GM18499 (cell line): Measurements from ENCODE around the gene SHROOM2.

Source experiments
- ATAC-seq: cut with Tn5 transposase; IDR thresholded peaks from one replicate; pipeline ENCODE4 v1.9.1; 2021; ENCODE audit warnings: moderate number of reproducible peaks; ENCODE audit not compliant: insufficient read depth, unreplicated experiment

Gene SHROOM2

DNA sequence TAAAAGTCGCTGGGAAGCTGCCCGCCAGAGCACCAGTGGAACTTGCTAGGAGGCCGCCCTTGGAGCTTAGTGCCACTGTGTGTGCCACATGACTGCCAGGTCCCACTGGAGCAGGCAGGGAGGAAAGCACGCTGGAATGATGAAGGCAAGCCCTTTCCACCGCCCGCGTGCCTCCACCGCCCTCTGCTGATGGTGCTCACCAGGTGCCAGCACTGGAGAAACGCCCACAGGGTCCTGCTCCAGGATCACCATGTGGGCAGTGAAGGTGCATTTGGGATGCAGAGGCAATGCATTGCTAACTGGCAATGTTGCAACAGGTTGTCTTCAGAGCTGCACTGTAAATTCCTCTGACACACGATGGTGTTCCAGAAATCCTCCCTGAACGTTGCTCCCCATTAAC is 76.3 kb downstream of the SHROOM2 start:
- no peak for ATAC-seq

DNA sequence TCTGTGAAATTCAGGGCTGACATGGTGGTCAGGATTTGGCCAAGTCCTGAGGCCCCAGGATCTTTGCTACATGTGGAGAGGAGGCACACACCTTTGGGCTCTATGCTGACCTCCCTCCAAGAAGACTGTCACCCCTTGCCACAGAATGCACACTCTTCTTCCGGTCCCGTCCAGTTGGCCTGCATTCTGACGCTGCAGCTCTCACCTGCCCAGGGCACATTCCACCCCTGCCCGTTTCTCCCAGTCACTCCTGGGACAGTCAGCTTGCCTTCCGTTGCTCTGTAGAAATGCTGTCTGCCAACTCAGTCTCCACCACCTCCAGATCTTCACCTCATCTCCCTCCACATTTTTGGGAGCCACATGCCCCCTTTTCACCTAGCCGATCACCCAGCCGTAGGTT is 76.7 kb downstream of the SHROOM2 start:
- no peak for ATAC-seq

DNA sequence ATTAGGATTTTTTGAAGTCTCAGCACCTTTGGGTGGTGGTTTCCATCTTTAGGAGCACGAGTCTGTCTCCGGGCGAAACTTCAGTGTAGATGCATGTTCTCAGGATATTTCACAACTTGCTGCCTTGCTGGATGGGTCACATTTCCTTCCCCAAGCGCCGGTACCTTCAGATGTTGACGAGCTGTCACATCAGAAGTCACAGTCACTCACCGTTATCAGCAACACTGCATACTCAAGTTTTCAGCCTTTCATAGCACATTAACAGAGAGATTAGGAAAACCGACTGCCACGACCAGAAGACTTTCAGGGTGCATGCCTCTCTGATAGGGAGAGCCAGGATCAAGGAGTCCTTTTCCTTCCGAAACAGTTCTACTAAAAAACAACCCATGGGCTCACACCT is 77.8 kb downstream of the SHROOM2 start:
- ATAC-seq = no peak

DNA sequence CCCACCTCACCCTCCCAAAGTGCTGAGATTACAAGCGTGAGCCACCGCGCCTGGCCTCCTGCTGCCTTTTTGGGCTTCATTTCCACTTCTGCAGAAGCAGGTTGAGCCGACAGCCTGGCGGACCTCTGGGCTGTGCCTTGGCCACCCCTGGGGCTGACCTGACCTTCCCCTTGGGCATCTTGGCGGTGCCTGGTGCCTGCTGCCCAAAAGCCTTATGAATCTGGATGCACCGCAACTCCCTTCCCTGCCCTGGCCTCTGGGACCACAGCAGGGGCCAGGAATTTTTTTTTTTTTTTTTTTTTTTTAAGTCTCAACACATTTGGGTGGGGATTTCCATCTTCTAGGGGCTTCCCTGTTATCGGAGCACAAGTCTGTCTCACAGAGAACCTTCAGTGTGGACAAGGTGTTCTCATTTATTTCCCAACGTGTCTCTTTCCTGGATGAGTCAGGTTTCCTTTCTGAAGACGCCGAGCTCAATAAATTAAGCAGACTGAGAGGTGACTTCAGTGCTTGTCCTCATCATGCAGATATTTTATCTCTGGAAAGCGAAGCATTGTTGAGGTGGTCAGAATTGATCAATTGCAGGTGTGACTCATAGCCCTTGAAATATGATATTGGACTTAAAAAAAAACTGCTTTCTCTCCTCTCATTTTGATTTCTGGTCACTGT is 79.7 kb downstream of the SHROOM2 start:
- ATAC-seq = no peak

DNA sequence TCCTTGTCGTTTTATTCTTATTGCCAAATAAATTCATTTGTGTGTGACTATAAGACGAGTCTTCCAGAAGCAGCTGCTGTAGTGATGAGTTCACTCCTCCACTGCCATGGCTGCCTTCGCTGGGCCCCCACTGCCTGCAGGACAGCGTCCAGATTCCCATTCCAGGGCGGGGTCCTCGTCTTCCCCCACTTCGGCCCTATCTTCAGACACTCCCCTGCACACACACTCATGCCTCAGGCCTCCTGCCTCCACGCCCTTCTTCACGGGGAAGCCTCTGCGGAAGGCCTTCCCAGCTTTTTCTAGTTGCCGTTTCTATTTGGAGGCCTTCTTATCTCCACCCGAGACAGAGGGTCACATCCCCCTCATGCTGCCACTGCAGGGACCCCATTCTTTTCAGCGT is 80.4 kb downstream of the SHROOM2 start:
- ATAC-seq = no peak

DNA sequence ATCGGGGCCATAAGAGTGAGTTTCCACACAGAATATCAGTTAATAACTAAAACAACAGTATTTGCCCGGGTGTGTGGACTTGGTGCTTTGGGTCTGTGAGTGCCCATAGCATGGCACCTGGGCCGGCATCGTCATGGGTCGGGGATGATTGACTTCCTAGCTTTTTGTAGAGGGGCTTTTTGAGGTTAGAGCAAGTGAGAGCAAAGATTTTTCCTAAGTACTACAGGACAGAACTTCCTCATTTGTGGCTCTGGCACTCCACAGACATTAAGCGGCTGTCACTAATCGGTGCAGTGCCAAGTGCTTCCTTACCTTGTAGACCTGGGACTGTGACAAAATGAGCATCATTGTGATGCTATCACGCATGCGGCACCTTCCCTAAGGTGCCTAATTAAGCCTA is 81.0 kb downstream of the SHROOM2 start:
- ATAC-seq = no peak

DNA sequence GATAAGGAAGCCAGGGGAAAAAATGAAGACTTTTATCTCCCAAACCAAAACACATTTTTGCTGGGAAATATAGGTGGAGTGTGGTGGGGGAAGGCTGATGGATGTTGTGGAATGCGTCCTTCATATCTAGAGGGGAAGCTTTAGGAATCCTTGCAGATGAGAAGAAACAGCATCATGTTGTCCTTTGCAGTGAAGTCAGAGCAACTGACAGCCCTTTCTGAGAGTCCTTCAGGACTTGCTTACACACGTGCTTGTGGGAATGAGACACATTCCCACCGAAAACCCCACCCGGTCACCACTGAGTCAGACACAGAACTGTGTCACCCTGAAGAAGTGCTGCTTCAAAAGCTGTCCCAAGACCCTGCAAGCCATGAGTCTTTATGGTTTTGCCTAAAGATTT is 81.5 kb downstream of the SHROOM2 start:
- ATAC-seq = no peak

DNA sequence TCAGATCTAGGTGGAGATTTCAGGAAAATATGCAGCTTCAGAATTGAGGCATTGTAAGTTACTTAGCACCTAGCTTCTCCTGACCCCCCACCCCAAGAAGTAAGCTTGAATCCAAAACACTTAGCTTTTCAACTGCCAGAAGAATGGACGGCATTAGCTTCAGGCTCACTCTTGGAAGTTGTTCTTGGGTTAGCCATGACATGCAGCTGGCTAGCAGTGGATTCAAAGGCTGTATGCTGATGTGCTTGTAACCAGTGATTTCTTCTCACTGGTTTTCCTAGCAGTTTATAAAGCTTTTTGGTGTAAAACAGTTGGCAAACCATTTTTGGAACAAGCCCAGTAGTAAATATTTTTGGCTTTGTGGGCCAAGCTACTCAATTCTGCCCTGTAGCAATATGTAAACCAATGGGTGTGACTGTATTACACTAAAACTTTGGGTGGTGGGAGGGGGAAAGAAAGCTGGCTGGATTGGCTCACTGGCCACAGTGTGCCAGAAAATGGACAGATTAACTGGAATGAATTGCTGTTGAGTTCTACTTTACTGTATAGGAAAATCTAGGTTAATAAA is 85.6 kb downstream of the SHROOM2 start:
- no peak for ATAC-seq

DNA sequence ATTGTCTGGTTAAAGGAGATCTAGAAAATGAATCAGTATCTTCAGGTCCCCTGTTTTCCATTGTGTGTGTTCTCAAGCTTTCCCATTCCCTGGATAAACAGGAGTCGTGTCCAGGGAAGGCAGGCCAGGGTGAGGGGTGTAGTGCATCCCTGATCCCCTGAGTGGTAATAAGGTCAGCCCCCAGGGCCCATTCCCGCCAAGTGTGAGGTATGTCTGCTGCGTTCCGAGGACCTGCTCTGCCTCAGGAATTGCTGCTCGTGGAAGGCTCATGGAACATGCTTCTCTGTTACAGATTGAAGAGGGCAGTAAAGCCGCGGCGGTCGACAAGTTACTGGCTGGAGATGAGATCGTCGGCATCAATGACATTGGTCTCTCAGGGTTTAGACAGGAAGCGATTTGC is 87.1 kb downstream of the SHROOM2 start:
- no peak for ATAC-seq

DNA sequence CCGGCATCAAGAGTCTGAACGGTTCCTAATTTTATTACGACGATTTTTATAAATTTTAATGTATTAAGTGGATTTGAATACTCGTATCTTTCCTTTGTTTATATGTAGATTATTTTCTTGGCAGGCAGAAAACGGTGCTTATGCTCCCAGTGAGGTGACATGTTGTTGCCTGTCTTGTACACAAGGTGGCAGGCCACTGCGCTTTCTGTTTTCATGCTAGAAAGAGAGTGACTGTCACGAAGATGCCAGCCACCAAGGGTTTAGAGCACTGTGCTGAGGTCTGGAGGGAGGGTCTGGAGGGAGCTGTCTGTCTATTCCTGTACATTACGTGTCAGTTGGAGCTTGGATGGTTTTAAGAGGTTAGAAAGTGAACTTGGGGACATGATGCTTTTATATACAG is 87.7 kb downstream of the SHROOM2 start:
- ATAC-seq = peak; percentile 79

DNA sequence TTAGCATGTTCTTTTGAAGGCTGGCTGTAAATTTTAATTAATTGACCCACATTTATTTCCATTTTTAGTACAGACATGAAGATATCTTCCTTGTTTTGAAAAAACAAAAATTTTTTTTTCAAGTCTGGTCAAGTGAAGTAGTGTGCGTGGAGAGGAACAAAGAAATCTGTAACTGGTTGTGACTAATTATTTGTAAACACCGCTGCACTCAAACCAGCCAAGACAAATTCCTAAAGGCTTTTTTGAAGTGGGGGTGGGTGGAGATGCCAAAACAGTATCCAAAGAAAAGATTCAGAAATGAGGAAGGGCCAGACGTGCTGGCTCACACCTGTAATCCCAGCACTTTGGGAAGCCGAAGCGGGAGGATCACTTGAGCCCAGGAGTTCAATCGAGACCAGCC is 88.3 kb downstream of the SHROOM2 start:
- ATAC-seq = no peak

DNA sequence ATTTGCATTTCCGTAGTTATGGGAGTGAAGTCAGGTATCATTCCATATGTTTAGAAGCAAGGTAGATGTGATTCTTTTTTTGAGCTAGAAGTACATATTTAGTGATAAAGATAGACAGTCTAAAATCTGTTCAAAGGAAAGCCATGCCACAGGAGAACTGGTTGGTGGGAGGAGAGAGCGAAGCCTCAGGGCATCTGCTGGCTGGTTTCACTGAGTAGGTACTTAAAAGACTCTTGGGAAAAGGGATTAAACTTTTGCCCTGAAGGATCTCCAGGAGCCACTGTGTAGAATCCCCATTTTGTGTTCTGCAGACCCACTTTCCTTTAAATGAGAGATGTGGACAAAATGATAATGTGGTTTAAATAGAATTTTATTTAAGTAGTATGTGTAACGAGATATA is 89.6 kb downstream of the SHROOM2 start:
- ATAC-seq = no peak

DNA sequence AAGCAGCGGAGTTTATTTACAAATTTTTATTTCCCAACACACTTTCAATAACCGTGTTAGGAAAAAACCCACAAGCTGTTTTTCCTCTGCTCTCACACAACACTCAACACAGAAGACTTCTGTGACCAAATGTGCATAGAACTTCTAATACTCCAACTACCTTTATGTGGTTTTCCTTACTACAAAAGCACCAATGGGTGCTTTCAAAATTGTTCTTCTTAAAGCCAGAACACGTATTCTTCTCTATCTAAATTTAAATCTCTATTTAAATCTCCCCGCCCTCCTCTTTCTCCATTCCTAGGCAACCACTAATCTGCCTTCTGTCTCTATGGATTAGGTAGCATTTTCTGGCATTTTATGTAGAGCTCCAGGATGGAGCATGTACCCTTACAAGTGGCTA is 90.0 kb downstream of the SHROOM2 start:
- ATAC-seq = no peak

DNA sequence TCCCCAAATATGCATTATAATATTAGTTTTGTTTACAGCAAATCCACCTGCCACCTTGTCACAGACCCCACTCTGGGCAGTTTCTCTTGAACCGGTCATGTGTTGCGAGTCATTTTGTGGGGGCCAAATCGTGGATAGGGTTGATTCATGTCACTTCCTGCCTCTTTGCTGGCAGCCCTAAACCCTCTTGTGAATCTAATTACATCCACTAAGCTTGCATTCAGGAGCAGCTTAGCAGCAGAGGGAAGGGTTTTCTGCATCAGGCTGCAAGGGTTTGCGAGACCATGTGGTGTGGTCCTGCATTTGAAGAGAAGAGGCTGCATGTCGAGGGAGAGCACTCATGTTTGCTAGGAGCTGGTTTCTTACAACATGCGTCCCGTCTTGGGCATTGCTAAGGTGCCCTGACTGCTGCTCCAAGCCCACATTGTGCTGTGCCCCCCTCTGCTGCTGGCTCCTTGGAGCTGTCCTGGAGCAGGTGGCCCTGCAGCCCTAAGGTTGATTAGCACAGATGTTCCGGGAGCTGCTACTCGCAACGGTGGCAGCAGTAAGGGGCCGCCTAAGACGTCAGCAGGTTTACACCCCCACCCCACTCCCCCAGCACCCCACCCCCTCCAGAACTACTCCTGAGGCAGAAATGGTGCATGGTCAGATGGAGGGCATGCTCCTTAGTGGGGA is 92.1 kb downstream of the SHROOM2 start:
- no peak for ATAC-seq

DNA sequence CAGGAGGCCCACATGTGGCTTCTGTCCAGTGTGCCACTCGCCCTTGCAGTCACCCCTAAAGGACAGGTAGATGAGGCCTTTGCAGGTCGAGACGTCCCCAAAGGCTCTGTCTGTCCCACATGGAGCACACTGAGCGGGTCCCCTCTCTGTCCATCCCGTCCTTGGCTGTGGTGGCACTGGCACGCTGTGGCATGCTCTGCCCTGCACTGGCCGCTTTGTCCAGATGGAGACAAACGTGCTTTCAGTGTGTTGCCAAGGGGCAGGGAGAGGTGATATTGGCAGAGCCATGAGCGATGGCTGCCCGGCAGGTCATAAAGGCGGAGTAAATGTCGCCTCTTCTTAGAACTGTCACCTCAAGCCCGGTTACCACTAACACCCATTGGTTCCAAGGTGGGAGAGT is 94.0 kb downstream of the SHROOM2 start:
- no peak for ATAC-seq

DNA sequence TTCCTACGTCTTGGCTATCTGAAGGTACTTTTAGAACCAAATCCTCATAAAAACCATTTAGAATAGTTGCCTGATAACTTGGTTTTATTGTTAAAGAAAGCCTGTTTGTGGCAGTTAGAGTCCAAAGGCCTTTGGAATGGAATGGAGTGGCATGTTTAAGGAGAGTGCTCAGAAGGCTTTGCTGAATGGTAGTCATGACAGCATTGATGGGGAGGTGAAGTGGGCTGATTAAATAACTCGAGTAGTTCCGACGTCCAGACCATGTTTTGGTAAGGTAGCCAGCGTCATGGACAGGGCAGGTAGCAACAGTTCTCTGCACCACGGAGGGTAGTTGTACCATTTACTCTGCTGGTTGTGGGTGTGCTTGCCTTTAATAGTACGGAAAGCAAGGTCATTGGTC is 94.6 kb downstream of the SHROOM2 start:
- ATAC-seq = no peak

DNA sequence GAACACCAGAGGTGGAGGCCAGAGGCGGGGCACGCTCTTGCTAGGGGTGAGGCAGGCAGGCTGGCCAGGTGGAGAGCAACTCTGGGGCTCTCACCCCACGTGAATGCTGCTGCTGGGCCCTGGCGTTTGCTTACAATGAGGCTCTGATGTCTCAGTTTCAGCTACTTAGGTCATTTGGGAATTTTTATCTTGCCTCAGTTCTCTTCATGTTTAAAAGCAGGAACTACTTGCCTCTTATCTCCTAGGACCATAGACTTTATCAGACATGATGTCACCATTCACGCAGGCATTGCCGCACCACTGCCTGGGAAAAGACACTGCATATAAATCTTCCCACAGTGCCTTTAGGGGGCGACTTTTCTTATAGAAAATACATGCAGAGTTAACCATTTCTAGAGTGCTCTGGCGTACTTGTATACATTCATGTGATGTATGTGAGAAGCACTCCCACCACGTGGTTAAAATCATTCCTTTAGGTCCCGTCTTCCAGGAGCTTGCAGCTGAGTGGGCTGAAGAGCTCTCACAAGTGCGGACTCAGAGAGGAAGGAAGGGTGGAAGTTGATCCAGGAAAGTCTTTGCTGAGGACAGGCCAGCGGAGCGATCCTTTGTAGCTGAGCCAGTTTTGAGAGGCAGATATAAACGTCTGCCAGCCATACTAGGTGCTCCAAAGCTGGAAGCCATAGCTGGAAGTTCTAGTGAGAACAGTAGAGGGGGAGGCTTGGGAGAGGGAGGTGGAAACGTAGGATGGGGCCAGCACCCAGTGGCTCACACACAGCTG is 96.6 kb downstream of the SHROOM2 start:
- no peak for ATAC-seq

DNA sequence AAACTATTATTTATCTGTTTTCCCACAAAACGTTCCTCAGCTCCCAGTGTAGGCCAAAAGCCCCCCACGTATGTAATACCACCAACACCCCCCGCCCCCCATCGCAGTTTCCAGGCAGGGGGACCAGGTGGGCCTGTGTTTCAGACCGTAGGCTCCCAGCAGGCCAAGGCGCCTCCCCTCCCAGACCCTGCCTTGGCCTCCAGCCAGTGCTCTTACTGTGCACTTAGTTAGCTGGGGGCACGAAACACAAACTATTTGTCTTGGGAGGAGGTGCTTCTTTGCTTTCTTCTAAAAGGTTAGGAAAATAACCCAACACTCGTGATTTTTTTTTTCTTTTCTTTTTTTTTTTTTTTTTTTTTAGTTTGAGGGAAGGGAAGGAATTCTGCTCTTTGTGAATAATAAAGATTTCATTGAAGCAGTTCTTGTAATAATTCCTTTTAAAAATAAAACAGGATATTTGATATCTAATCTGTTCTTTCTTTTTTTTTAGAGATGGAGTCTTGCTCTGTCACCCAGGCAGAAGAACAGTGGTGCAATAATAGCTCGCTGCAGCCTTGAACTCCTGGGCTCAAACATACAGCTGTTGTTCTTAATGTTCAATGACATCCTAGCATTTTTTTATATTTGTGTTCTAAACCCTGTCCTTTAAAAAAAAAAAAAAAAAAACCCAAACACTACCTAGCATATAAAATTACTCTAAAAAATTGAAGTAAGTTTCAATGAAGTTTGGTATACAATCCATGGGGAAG is 98.0 kb downstream of the SHROOM2 start:
- no peak for ATAC-seq

DNA sequence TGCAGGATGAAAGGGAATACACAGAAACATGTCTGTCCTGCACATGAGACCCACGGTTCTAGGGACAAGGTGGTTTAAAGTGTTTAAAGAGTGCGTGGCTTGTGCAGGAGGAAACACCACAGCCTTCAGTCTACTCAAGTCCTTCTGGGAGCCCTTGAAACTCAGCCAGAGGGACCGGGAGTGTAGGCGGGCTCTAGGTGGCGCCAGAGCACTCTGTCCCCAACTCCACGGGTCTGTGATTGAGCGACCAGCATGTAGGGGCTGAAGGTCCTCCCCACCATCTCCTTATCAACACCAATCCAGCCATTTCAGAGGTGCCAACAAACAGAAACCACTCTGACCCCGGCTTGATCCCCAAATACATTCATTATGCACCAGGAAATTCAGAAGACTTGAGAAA is 98.9 kb downstream of the SHROOM2 start:
- ATAC-seq = no peak

DNA sequence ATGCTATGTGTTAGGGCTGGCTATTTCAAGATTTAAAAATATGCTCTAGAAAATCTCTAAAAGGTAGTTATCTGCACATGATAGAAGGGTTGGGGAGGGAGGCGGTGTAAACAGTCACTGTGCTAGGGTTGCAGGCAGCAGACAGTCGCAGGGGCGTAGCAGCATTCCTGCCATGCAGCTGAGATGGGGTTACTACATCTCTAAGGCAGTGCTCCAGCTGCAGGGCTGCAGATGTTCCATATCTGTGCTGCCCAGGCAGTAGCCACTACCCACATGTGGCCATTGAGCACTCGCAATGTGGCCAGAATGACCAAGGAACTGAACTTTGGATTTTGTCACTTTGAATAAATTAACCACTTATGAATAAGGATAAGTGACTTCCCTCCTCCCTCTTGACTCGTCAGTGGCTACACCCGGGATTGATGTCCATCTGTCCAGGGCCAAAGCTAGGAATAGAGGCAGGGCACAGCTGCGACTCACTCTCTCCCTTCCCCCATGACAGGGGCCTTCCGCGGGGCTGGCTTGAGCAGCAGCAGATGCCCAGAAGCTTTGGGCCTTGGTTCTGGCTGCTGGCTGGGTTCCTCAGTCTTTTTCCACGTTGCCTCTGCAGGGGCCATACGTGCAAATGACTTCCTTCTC is 101.5 kb downstream of the SHROOM2 start:
- ATAC-seq = no peak
